HTERT RPE-1 (cell line): Measurements from ENCODE around the gene AQP2.

Experiments
- in situ Hi-C: fragments of 300-500 bp; cut with MboI; formaldehyde crosslinking; loops from 4 replicates; pipeline ENCODE4 v1.14.3; 2020; ENCODE audit warnings: low sequenced_read_pairs

The AQP2 gene

GRCh38 chr12:49954863-49955830 lies 4.6 kb downstream of the AQP2 start:
- in situ Hi-C loops: no loop called here

- in situ Hi-C loops: no loop called here
Measured at GRCh38 chr12:49955899-49956662, 5.5 kb downstream of the AQP2 start.

- in situ Hi-C loops: no loop called here
Measured at GRCh38 chr12:49956663-49957569, 6.4 kb downstream of the AQP2 start.

GRCh38 chr12:49957570-49957967 lies 7.0 kb downstream of the AQP2 start:
- in situ Hi-C loops: no loop called here

- in situ Hi-C loops: no loop called here
Measured at GRCh38 chr12:49959685-49960473, 9.3 kb downstream of the AQP2 start.

- in situ Hi-C loops: no loop called here
Measured at GRCh38 chr12:49960474-49961110, 10.1 kb downstream of the AQP2 start.

- in situ Hi-C loops: no loop called here
Measured at GRCh38 chr12:49961111-49961922, 10.8 kb downstream of the AQP2 start, which contains the start of gene AQP5. TSS of gene AQP5 (plus strand) at chr12:49961872. CDS start at chr12:49962018, 146 bp downstream.

- in situ Hi-C loops: no loop called here
Measured at GRCh38 chr12:49961993-49962764, 11.6 kb downstream of the AQP2 start.

- in situ Hi-C loops: no loop called here
Measured at GRCh38 chr12:49962861-49963765, 12.6 kb downstream of the AQP2 start.

- in situ Hi-C loops: no loop called here
Measured at GRCh38 chr12:49963976-49964815, 13.7 kb downstream of the AQP2 start.

- in situ Hi-C loops: no loop called here
Measured at GRCh38 chr12:49964849-49965624, 14.5 kb downstream of the AQP2 start.

GRCh38 chr12:49965836-49966235 lies 15.3 kb downstream of the AQP2 start:
- in situ Hi-C loops: no loop called here

GRCh38 chr12:49966511-49967041 lies 16.0 kb downstream of the AQP2 start:
- in situ Hi-C loops: no loop called here

GRCh38 chr12:49967042-49967776 lies 16.7 kb downstream of the AQP2 start:
- in situ Hi-C loops: no loop called here
